H9 (cell line): ENCODE results near the gene METTL26. TPM values are rescaled to one million over a fixed set of nuclear protein-coding genes. Genes with fewer than 3 reads are reported as not detected.
A peak's percentile ranks its signal among the peaks of the same experiment; 100 is the strongest.

Experiments used
- DNase-seq: peaks from one replicate; pipeline ENCODE4 v3.0.0-alpha.2; 2017
- H2AFZ ChIP-seq: one replicate; pipeline ENCODE4 v1.6.1; 2013; ENCODE audit warnings: mild to moderate bottlenecking, low read length, control low read depth, moderate library complexity
- H2AK5ac ChIP-seq: 2 replicates; pipeline ENCODE4 v1.6.1; 2013; ENCODE audit warnings: low read length, control low read depth, mixed read lengths; ENCODE audit not compliant: insufficient read length
- H2BK120ac ChIP-seq: one replicate; pipeline ENCODE4 v1.6.1; 2013; ENCODE audit warnings: low read depth, mild to moderate bottlenecking, low read length, control low read depth, inconsistent platforms; ENCODE audit not compliant: poor library complexity, severe bottlenecking
- H2BK12ac ChIP-seq: 2 replicates; pipeline ENCODE4 v1.6.1; 2013; ENCODE audit warnings: low read length, control low read depth, mixed read lengths, low read depth; ENCODE audit not compliant: insufficient read length
- H2BK15ac ChIP-seq: 2 replicates; pipeline ENCODE4 v1.6.1; 2013; ENCODE audit warnings: low read depth, low read length, control low read depth
- H2BK20ac ChIP-seq: one replicate; pipeline ENCODE4 v1.6.1; 2013; ENCODE audit warnings: low read depth, mild to moderate bottlenecking, low read length, control low read depth, inconsistent platforms; ENCODE audit not compliant: poor library complexity, severe bottlenecking
- H2BK5ac ChIP-seq: 2 replicates; pipeline ENCODE4 v1.6.1; 2013; ENCODE audit warnings: low read length, control low read depth, mixed read lengths; ENCODE audit not compliant: insufficient read length
- H3K14ac ChIP-seq: 2 replicates; pipeline ENCODE4 v1.6.1; 2013; ENCODE audit warnings: low read length, control low read depth; ENCODE audit not compliant: insufficient read depth
- H3K18ac ChIP-seq: 2 replicates; pipeline ENCODE4 v1.6.1; 2013; ENCODE audit warnings: low read depth, mild to moderate bottlenecking, mixed read lengths, low read length, control low read depth; ENCODE audit not compliant: insufficient read length
- H3K23ac ChIP-seq: 2 replicates; pipeline ENCODE4 v1.6.1; 2013; ENCODE audit warnings: low read length, control low read depth, mixed read lengths, low read depth; ENCODE audit not compliant: insufficient read length
- H3K23me2 ChIP-seq: 2 replicates; pipeline ENCODE4 v1.6.1; 2013; ENCODE audit warnings: low read depth, mild to moderate bottlenecking, mixed read lengths, low read length, control low read depth; ENCODE audit not compliant: insufficient read length, poor library complexity, severe bottlenecking
- H3K27ac ChIP-seq: 2 replicates; pipeline ENCODE4 v1.5.1; 2013; ENCODE audit warnings: low read length, control low read depth, mixed read lengths, low read depth; ENCODE audit not compliant: insufficient read length
- H3K27me3 ChIP-seq: 2 replicates; pipeline ENCODE4 v1.6.1; 2013; ENCODE audit warnings: low read length, control low read depth, inconsistent platforms; ENCODE audit not compliant: insufficient read depth
- H3K4ac ChIP-seq: 2 replicates; pipeline ENCODE4 v1.6.1; 2013; ENCODE audit warnings: low read depth, mild to moderate bottlenecking, control low read depth, inconsistent platforms, low read length, moderate library complexity
- H3K4me1 ChIP-seq: 2 replicates; pipeline ENCODE4 v1.6.1; 2013; ENCODE audit warnings: low read length, control low read depth, inconsistent platforms; ENCODE audit not compliant: insufficient read depth
- H3K4me2 ChIP-seq: 2 replicates; pipeline ENCODE4 v1.6.1; 2013; ENCODE audit warnings: low read length, control low read depth, mixed read lengths; ENCODE audit not compliant: insufficient read length, insufficient read depth
- H3K56ac ChIP-seq: 2 replicates; pipeline ENCODE4 v1.6.1; 2013; ENCODE audit warnings: low read depth, mild to moderate bottlenecking, mixed read lengths, low read length, control low read depth; ENCODE audit not compliant: insufficient read length
- H3K79me1 ChIP-seq: 2 replicates; pipeline ENCODE4 v1.6.1; 2013; ENCODE audit warnings: low read depth, mild to moderate bottlenecking, moderate library complexity, low read length, control low read depth, inconsistent platforms; ENCODE audit not compliant: insufficient read depth, poor library complexity, severe bottlenecking
- H3K79me2 ChIP-seq: 2 replicates; pipeline ENCODE4 v1.6.1; 2013; ENCODE audit warnings: low read length, control low read depth, inconsistent platforms; ENCODE audit not compliant: insufficient read depth
- H3K9ac ChIP-seq: 2 replicates; pipeline ENCODE4 v1.6.1; 2013; ENCODE audit warnings: low read length, control low read depth, mixed read lengths; ENCODE audit not compliant: insufficient read length; ENCODE audit errors: extremely low read depth
- H3K9me3 ChIP-seq: one replicate; pipeline ENCODE4 v1.6.1; 2013; ENCODE audit warnings: low read depth, low read length, inconsistent platforms; ENCODE audit not compliant: control insufficient read depth
- H3T11ph ChIP-seq: one replicate; pipeline ENCODE4 v1.6.1; 2013; ENCODE audit warnings: mild to moderate bottlenecking, low read length, control low read depth, inconsistent platforms
- H4K20me1 ChIP-seq: one replicate; pipeline ENCODE4 v1.6.1; 2013; ENCODE audit not compliant: control insufficient read depth, insufficient read length, insufficient read depth
- H4K5ac ChIP-seq: 2 replicates; pipeline ENCODE4 v1.6.1; 2013; ENCODE audit warnings: low read depth, mild to moderate bottlenecking, mixed read lengths, low read length, control low read depth; ENCODE audit not compliant: insufficient read length
- H4K8ac ChIP-seq: replicated peaks from 2 replicates; pipeline ENCODE4 v1.6.1; 2013; ENCODE audit warnings: low read length, control low read depth, mixed read lengths, low read depth; ENCODE audit not compliant: insufficient read length
- H4K91ac ChIP-seq: 2 replicates; pipeline ENCODE4 v1.6.1; 2013; ENCODE audit warnings: low read depth, mild to moderate bottlenecking, moderate library complexity, mixed read lengths, low read length, control low read depth; ENCODE audit not compliant: insufficient read length
- H3K27ac Mint-ChIP-seq, 3 experiments: 2 replicates in 2 of 3; 3 replicates in 1 of 3; pipeline ENCODE4 v1.8.0; 2020 to 2021; ENCODE audit warnings: mixed read lengths in 3 of 3, mild to moderate bottlenecking in 1 of 3, moderate library complexity in 1 of 3
- H3K27me3 Mint-ChIP-seq: 2 replicates; pipeline ENCODE4 v1.8.0; 2021; ENCODE audit warnings: low read depth, mild to moderate bottlenecking, moderate library complexity, mixed read lengths
- H3K36me3 Mint-ChIP-seq, 3 experiments: 2 replicates in 2 of 3; 3 replicates in 1 of 3; pipeline ENCODE4 v1.8.0; 2020 to 2021; ENCODE audit warnings: low read depth in 3 of 3, mixed read lengths in 3 of 3; ENCODE audit not compliant: insufficient read depth in 1 of 3
- H3K4me1 Mint-ChIP-seq, 2 experiments: 2 replicates each; pipeline ENCODE4 v1.8.0; 2020; ENCODE audit warnings: mixed read lengths in 2 of 2
- H3K4me3 Mint-ChIP-seq, 2 experiments: 2 replicates in 1 of 2; 3 replicates in 1 of 2; pipeline ENCODE4 v1.8.0; 2020 to 2021; ENCODE audit warnings: mild to moderate bottlenecking in 2 of 2, mixed read lengths in 2 of 2, moderate library complexity in 1 of 2
- H3K9me3 Mint-ChIP-seq, 2 experiments: 2 replicates in 1 of 2; 3 replicates in 1 of 2; pipeline ENCODE4 v1.8.0; 2020; ENCODE audit warnings: mild to moderate bottlenecking in 2 of 2, mixed read lengths in 2 of 2, moderate library complexity in 1 of 2
- CTCF ChIP-seq: fragments of 200-600 bp; sonication (generic); conservative IDR thresholded peaks from 3 replicates; pipeline ENCODE4 v1.8.0; 2021; ENCODE audit warnings: antibody characterized with exemption, mild to moderate bottlenecking
- WGBS: extraction: QIAGEN DNeasy Blood & Tissue Kit; methylation state at CpG from one replicate; pipeline ENCODE4 v1.1.7; 2013; ENCODE audit warnings: missing lambda C conversion rate, low lambda C conversion rate, mixed read lengths; ENCODE audit not compliant: insufficient read length; ENCODE audit errors: extremely low coverage; 5-methylcytosine and 5-hydroxymethylcytosine counted together
- total RNA-seq: library from RNA; stranded (reverse); gene quantifications from 2 replicates; pipeline ENCODE4 v1.2.1, GENCODE V29; 2021

Gene METTL26
- total RNA-seq, 1 experiment from 2014 or later: 108 TPM

GRCh38 chr16:596736-597060 lies 39.4 kb downstream of the METTL26 start:
- H3K79me1 ChIP-seq: peaks cover 3% of the 10 kb centered on the region
- H3K9ac ChIP-seq: no peak overlapping the region
- H2BK5ac ChIP-seq: no peak overlapping the region
- no peak overlapping the region for H2BK15ac ChIP-seq
- TF ChIP-seq CTCF: no peak
- no peak overlapping the region for H2BK120ac ChIP-seq
- Mint-ChIP-seq H3K27ac (no peak overlapping the region; a peak in 3 of 7 replicates), H3K27me3 (peaks cover 16% of the 10 kb centered on the region), H3K4me1 (peaks cover 2 to 3% of the 10 kb centered on the region in 2 experiments; a peak in 1 of 4 replicates), H3K4me3 (peak overlapping the region in 1 of 2 experiments; percentile 17; a peak in 2 of 5 replicates), H3K36me3 (peaks cover 9 to 28% (median 28%) of the 10 kb centered on the region in 3 experiments; a peak in 6 of 7 replicates), H3K9me3 (no peaks in the 10 kb centered on the region; a peak in 1 of 5 replicates)
- no peak overlapping the region for H4K91ac ChIP-seq
- no peak overlapping the region for H3K56ac ChIP-seq
- H3T11ph ChIP-seq: no peak overlapping the region
- no peak overlapping the region for H2BK12ac ChIP-seq
- H3K14ac ChIP-seq: no peak overlapping the region
- no peak overlapping the region for H3K27ac ChIP-seq
- no CpG with 5 or more reads among the region's 12 CpGs for WGBS
- no peak overlapping the region for H3K4me2 ChIP-seq
- H3K23me2 ChIP-seq: no peaks in the 10 kb centered on the region
- no peak overlapping the region for H3K18ac ChIP-seq
- H4K8ac ChIP-seq: no peak overlapping the region
- no peaks in the 10 kb centered on the region; the same call in 1 of the 2 replicates for H3K79me2 ChIP-seq
- no peaks in the 10 kb centered on the region for H4K20me1 ChIP-seq
- H3K4ac ChIP-seq: no peak overlapping the region
- no peaks in the 10 kb centered on the region for H3K4me1 ChIP-seq
- H4K5ac ChIP-seq: no peak overlapping the region
- no peak overlapping the region for H3K23ac ChIP-seq
- H2BK20ac ChIP-seq: no peak overlapping the region
- H2AFZ ChIP-seq: no peak overlapping the region
- no peaks in the 10 kb centered on the region; the same call in 1 of the 2 replicates for H3K27me3 ChIP-seq
- H2AK5ac ChIP-seq: no peak overlapping the region
- H3K9me3 ChIP-seq: no peaks in the 10 kb centered on the region
- no peak for DNase-seq
